HT-29 (cell line): Measurements from ENCODE around the gene FXR2. TPM values are rescaled to one million over a fixed set of nuclear protein-coding genes. Genes with fewer than 3 reads are reported as not detected.

Experiments used
- DNase-seq: peaks from one replicate; pipeline ENCODE4 v3.0.0-alpha.2; 2015; ENCODE audit warnings: low spot score
- small RNA-seq: library from RNA; depleted of rRNA; stranded (forward); fragments of <200 nt; gene quantifications from one replicate; pipeline ENCODE3, GENCODE V24; 2014
- total RNA-seq: library from RNA; depleted of rRNA; stranded (reverse); fragments of >200 nt; shearing (Covaris generic); gene quantifications from 2 replicates; pipeline ENCODE4 v1.2.3, GENCODE V29; 2014; rRNA removed

FXR2 gene
- total RNA-seq, 1 experiment from 2014 or later: 30.3 TPM

DNA sequence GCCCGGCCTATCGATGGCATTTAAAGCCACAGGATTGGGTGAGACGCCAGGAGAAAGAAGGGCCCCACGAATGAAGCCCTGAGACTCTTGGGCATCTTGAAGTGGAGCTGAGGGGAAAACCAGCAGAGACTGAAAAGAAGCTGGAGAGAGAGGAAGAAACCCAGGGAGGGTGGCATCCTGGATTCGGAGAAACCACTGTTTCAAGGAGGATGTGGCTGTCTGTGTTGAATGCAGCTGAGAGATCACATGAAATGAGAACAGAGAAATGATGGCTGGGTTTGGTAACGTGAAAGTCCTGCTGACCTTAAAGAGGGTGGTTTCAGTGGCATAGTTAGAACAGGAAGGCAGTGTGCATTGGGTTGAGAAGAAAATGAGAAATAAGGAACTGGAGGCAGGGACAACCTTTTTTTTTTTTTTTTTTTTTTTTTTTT lies 62.1 kb downstream of the FXR2 start:
- no peak for DNase-seq

DNA sequence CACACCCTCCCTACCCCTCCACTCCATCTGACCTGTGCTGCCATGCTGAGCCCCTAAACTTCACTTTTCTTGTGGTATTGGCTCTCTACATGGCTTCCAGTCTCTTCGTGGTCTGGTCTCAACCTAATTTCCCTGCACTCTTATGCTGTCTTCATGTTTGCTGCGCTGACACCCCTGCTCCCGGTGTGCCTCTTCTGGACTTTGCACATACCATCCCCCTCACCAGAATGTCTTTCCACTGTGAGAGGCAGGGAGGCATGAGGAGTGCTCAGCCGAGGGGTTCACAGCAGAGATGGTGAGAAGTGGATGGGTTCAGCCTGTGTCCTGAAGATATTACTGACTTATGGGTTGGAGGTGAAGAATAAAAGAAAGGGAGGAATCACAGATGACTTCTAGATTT lies 63.3 kb downstream of the FXR2 start:
- DNase-seq: no peak

DNA sequence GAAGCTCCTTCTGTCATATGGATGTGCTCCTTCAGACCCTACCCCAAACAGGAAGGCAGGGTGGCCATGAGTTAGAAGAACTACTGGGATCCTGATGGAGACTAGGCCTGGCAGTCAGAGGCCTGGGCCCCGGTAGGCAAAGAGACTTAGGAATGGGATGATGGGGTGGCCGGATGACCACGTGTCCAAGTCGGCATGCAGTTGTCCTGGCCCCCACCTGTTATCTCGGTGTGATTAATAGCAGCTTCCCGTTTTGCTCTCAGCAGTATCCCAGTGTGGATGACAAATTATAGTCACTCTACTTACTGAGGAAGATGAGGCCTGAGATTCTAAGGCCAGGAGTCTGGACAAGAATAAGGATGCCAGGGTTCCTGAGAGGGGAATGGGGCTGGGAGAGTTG lies 64.4 kb downstream of the FXR2 start:
- DNase-seq: no peak

- no peak for DNase-seq
Measured at GRCh38 chr17:7549401-7550055, 65.2 kb downstream of the FXR2 start.

DNA sequence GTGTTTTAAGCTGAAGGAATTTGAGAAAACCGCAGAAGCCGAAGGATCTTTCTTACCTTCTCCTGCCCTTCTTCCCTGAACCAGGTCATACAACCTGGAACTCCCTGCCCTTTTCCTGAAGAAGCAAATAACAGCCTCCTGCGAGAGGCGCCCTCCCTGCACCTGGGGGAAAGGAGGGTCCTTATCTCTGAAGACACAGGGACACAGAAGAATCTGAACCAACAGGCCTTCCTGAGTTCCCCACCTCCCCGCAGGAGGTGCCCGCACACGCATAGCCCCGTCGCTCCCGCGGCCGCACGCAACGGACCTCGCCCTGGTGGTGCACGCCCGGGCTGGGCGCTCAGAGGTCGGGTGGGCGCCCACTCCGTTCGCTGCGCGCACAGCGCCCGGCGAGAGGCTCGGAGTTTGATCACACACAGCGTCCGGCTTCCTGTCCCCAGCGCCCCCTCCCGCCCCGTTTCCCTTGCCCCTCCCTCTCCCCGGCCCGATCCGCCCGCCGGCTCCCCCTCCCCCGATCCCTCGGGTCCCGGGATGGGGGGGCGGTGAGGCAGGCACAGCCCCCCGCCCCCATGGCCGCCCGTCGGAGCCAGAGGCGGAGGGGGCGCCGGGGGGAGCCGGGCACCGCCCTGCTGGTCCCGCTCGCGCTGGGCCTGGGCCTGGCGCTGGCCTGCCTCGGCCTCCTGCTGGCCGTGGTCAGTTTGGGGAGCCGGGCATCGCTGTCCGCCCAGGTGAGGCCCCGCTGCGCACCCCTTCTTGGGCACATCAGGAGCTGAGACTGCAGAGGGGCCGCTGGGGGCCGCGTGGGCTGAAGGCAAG lies 65.9 kb downstream of the FXR2 start, which contains the start of gene TNFSF12:
TSS of gene TNFSF12 (plus strand) at position 474 of the 816 bp plus-strand sequence. CDS start at position 570, 96 bp downstream.
- no peak for DNase-seq

DNA sequence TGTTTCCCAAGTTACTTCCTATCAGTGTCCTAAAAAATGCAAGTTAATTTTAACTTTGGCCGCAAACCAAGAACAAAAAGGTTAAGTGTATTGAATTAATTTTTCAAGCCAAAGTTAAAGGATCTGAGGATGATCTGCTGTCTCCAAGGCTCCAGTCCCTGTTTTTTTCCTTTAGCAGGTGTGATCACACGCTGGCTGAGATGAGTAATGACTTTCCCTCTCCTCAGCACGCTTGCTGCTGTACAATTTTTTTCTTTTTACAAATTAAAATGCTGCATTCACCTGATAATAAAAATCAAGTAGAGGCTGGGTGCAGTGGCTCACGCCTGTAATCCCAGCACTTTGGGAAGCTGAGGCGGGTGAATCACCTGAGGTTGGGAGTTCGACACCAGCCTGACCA lies 69.8 kb downstream of the FXR2 start:
- DNase-seq: no peak

Small RNA genes within 50 kb of the gene (small RNA-seq; reads per million reads assigned to genes)
- gene CD68: not detected
- gene SNORA48: not detected
- not detected for gene SNORD10

Other genes with a start within 250 kb of the FXR2 start
- gene TNK1, start 233.8 kb downstream of the FXR2 start, total RNA-seq: 4.8 and 9.4 TPM in 2 replicates
- gene PLSCR3, start 220.4 kb downstream of the FXR2 start, total RNA-seq: 28.5 and 32.4 TPM in 2 replicates
- 84.6 and 111 TPM in 2 replicates for gene TMEM256, start 210.8 kb downstream of the FXR2 start, total RNA-seq
- gene NLGN2, start 207.1 kb downstream of the FXR2 start, total RNA-seq: 2.2 and 2.7 TPM in 2 replicates
- not detected in 2 replicates for gene SPEM1, start 194.6 kb downstream of the FXR2 start, total RNA-seq
- not detected in 2 replicates for gene SPEM2, start 189.3 kb downstream of the FXR2 start, total RNA-seq
- not detected in 2 replicates for gene SPEM3, start 186.0 kb downstream of the FXR2 start, total RNA-seq
- gene TMEM102, start 179.5 kb downstream of the FXR2 start, total RNA-seq: 11.7 and 19.4 TPM in 2 replicates
- gene FGF11, start 175.4 kb downstream of the FXR2 start, total RNA-seq: 0.46 and 0.52 TPM in 2 replicates
- gene CHRNB1, start 169.8 kb downstream of the FXR2 start, total RNA-seq: 0.83 and 1.6 TPM in 2 replicates
- gene ZBTB4, start 135.3 kb downstream of the FXR2 start, total RNA-seq: 8.4 and 10.0 TPM in 2 replicates
- gene SLC35G6, start 133.5 kb downstream of the FXR2 start, total RNA-seq: 0.28 TPM in 1 of 2 replicates, not detected in the other
- gene POLR2A, start 130.5 kb downstream of the FXR2 start, total RNA-seq: 26.0 and 58.6 TPM in 2 replicates
- not detected in 2 replicates for gene TNFSF12, start 65.8 kb downstream of the FXR2 start, total RNA-seq
- gene TNFSF13, start 56.1 kb downstream of the FXR2 start, total RNA-seq: 15.6 and 19.1 TPM in 2 replicates
- 73.2 and 74.3 TPM in 2 replicates for gene SENP3, start 53.0 kb downstream of the FXR2 start, total RNA-seq
- gene CD68, start 35.3 kb downstream of the FXR2 start, total RNA-seq: 4.0 and 6.6 TPM in 2 replicates
- 79.8 and 81.4 TPM in 2 replicates for gene MPDU1, start 31.0 kb downstream of the FXR2 start, total RNA-seq
- 0.70 TPM in 1 of 2 replicates, not detected in the other for gene SOX15, start 24.8 kb downstream of the FXR2 start, total RNA-seq
- 3.2 and 5.4 TPM in 2 replicates for gene SAT2, start 12.9 kb upstream of the FXR2 start, total RNA-seq
- 0.13 TPM in 1 of 2 replicates, not detected in the other for gene SHBG, start 15.2 kb upstream of the FXR2 start, total RNA-seq
- gene ATP1B2, start 36.0 kb upstream of the FXR2 start, total RNA-seq: not detected in 2 replicates
- 57.1 and 61.0 TPM in 2 replicates for gene TP53, start 72.6 kb upstream of the FXR2 start, total RNA-seq
- gene WRAP53, start 73.6 kb upstream of the FXR2 start, total RNA-seq: 18.5 and 23.0 TPM in 2 replicates
- gene EFNB3, start 90.3 kb upstream of the FXR2 start, total RNA-seq: not detected in 2 replicates
- gene DNAH2, start 102.8 kb upstream of the FXR2 start, total RNA-seq: 0.21 TPM in 1 of 2 replicates, not detected in the other
- gene KDM6B, start 219.3 kb upstream of the FXR2 start, total RNA-seq: 5.3 and 17.6 TPM in 2 replicates
- gene TMEM88, start 240.2 kb upstream of the FXR2 start, total RNA-seq: 0.43 and 0.50 TPM in 2 replicates
- 71.8 and 89.4 TPM in 2 replicates for gene NAA38, start 242.7 kb upstream of the FXR2 start, total RNA-seq
- gene CYB5D1, start 243.1 kb upstream of the FXR2 start, total RNA-seq: 8.4 and 10.7 TPM in 2 replicates